Neural crest cell (in vitro differentiated cells): Measurements from ENCODE around the gene SORBS1. TPM values are rescaled to one million over a fixed set of nuclear protein-coding genes. Genes with fewer than 3 reads are reported as not detected.

Source experiments
- DNase-seq: peaks from one replicate; pipeline ENCODE4 v3.0.0; 2021; ENCODE audit warnings: low read depth, mixed read lengths, low spot score
- H3K27ac Mint-ChIP-seq: one replicate; pipeline ENCODE4 v1.8.0; 2021; ENCODE audit warnings: mild to moderate bottlenecking, mixed read lengths; ENCODE audit not compliant: unreplicated experiment
- H3K27me3 Mint-ChIP-seq: 2 replicates; pipeline ENCODE4 v1.8.0; 2021; ENCODE audit warnings: low read depth, mild to moderate bottlenecking, mixed read lengths
- H3K36me3 Mint-ChIP-seq: 2 replicates; pipeline ENCODE4 v1.8.0; 2021; ENCODE audit warnings: low read depth, mild to moderate bottlenecking, mixed read lengths
- H3K4me1 Mint-ChIP-seq: 2 replicates; pipeline ENCODE4 v1.8.0; 2021; ENCODE audit warnings: mixed read lengths
- H3K4me3 Mint-ChIP-seq: one replicate; pipeline ENCODE4 v1.8.0; 2021; ENCODE audit warnings: mild to moderate bottlenecking, mixed read lengths
- H3K9me3 Mint-ChIP-seq: 2 replicates; pipeline ENCODE4 v1.8.0; 2021; ENCODE audit warnings: mixed read lengths
- CTCF ChIP-seq: fragments of 200-600 bp; sonication (generic); conservative IDR thresholded peaks from 2 replicates; pipeline ENCODE4 v1.5.0; 2021; ENCODE audit warnings: antibody characterized with exemption, mild to moderate bottlenecking
- total RNA-seq: library from RNA; stranded (reverse); gene quantifications from 2 replicates; pipeline ENCODE4 v1.2.1, GENCODE V29; 2021

SORBS1 gene
- total RNA-seq, 1 donor from 2014 or later = 15.3 TPM

- TF ChIP-seq CTCF = no peak
- H3K4me1 Mint-ChIP-seq = peaks cover 10% of the 10 kb centered on the region
- DNase-seq = no peak
- no peaks in the 10 kb centered on the region for H3K27me3 Mint-ChIP-seq
- H3K27ac Mint-ChIP-seq = no peak overlapping the region
- no peaks in the 10 kb centered on the region for H3K9me3 Mint-ChIP-seq
- H3K4me3 Mint-ChIP-seq = no peak overlapping the region
- no peaks in the 10 kb centered on the region for H3K36me3 Mint-ChIP-seq
Observed at GRCh38 chr10:95524358-95525032, 36.7 kb downstream of the SORBS1 start.

GRCh38 chr10:95522117-95522516 lies 39.1 kb downstream of the SORBS1 start:
- Mint-ChIP-seq H3K4me1 (peaks cover 5% of the 10 kb centered on the region), H3K9me3 (no peaks in the 10 kb centered on the region), H3K27me3 (no peaks in the 10 kb centered on the region), H3K4me3 (no peak overlapping the region), H3K27ac (no peak overlapping the region), H3K36me3 (no peaks in the 10 kb centered on the region)
- DNase-seq = no peak
- no peak for TF ChIP-seq CTCF

GRCh38 chr10:95520617-95521016 lies 40.6 kb downstream of the SORBS1 start:
- Mint-ChIP-seq H3K27ac (no peak overlapping the region), H3K4me1 (peaks cover 5% of the 10 kb centered on the region)

GRCh38 chr10:95518455-95519452 lies 42.4 kb downstream of the SORBS1 start:
- Mint-ChIP-seq H3K27ac (no peak overlapping the region), H3K4me1 (peaks cover 5% of the 10 kb centered on the region), H3K4me3 (no peak overlapping the region), H3K36me3 (no peaks in the 10 kb centered on the region), H3K27me3 (no peaks in the 10 kb centered on the region), H3K9me3 (no peaks in the 10 kb centered on the region)
- no peak for TF ChIP-seq CTCF
- no peak for DNase-seq

More at GRCh38 chr10:95520617-95521016, 40.6 kb downstream of the SORBS1 start:
- no peak for DNase-seq
- Mint-ChIP-seq H3K36me3 (no peaks in the 10 kb centered on the region), H3K9me3 (no peaks in the 10 kb centered on the region), H3K4me3 (no peak overlapping the region), H3K27me3 (no peaks in the 10 kb centered on the region)
- no peak for TF ChIP-seq CTCF

- Mint-ChIP-seq H3K9me3 (no peaks in the 10 kb centered on the region), H3K27ac (no peak overlapping the region), H3K4me3 (no peak overlapping the region), H3K27me3 (no peaks in the 10 kb centered on the region), H3K4me1 (peaks cover 5% of the 10 kb centered on the region), H3K36me3 (no peaks in the 10 kb centered on the region)
- no peak for DNase-seq
- no peak for TF ChIP-seq CTCF
Observed at GRCh38 chr10:95517536-95518454, 43.4 kb downstream of the SORBS1 start.
